Measurements from ENCODE around the gene TH. TPM values are rescaled to one million over a fixed set of nuclear protein-coding genes. Genes with fewer than 3 reads are reported as not detected.
A peak's percentile ranks its signal among the peaks of the same experiment; 100 is the strongest.
"Not testable (repeated sequence)": the region's sequence is repeated elsewhere in the genome, so short reads cannot be mapped to it uniquely, and the experiment has no call there.

Gene TH
- total RNA-seq, 1 donor from 2014 or later = not detected

DNA sequence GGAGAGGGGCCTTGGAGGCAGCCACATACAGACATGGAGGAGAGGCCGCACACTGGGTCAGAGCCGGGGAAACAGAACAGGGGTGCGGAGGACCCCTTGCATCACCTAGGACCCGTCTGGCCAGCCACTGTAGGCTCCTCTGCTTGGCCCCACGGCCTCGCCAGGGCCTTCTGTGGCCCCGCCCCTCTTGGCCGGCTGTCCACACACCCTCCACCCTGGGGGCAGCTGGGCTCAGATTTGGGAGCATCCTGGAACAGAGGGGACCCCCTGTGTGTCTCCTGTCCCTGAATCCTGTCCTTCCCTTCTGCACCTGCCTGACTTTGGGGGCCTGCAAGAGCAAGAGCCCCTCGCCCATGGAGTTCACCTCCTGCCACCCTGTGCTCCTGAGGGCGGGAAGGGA is 7.9 kb upstream of the TH start:
- no peak for DNase-seq (ENCODE audit: low read depth)

DNA sequence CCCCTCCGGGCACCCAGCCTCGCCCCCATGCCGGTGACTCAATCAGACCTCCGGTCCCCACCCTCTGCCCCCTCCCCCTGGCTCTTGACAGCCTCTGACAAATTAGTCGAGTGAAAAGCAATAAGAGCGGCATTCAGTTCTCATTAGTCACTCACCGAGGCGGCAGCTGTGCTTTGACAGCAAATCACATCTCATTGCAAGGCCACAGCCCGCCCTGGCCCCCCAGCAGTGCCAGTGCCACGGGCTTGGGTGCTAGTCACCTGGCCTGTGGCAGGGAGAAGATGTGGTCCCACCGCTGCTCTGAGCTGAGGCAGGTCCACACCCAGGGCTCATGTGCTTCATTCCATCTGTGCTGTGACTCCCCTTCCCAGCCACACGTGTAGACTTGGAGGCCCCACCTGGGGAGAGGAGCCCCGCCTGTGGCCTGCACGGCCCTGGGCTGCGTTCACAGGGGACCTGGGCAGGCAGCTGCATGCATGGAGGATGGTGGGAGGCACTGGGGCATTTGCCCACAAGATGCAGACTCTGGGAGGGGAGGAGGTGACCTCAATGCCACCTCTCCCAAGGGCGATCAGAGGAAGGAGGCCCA is 7.4 kb upstream of the TH start:
- DNase-seq (ENCODE audit: low read depth) = peak; percentile 79

DNA sequence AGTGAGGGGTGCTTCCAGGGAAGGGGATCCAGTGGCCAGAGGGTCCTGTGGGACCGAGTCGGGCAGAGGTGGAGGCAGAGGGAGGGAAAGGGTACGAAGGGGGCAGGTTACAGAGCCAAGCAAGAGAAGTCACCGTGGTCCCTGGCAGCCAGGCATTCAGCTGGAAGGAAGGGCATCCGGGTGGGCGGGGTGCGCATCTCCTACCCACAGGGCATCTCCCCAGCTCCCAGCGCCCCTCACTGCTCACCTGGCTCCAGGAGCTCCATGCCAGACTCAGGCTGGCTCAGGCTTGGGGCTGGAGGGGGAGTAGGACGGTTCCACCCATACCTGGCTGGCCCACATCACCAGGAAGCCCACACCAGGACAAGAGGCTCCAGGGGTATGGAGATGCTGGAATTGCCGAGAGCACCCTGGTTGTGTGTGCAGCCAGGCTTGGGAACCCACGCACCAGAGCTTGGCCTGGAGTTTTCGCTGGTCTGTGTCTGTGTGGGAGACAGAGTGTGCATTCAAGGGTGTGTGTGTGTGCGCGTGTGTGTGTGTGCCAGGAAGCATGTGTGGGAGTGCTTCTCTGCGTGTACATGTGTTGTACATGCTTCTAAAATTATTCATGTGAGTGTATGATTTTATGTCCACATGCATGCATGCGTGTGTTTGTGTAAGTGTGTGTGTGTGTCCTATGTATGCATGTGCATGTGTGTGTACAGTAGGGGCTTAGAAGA is 6.6 kb upstream of the TH start:
- not testable (repeated sequence) for DNase-seq (ENCODE audit: low read depth)

DNA sequence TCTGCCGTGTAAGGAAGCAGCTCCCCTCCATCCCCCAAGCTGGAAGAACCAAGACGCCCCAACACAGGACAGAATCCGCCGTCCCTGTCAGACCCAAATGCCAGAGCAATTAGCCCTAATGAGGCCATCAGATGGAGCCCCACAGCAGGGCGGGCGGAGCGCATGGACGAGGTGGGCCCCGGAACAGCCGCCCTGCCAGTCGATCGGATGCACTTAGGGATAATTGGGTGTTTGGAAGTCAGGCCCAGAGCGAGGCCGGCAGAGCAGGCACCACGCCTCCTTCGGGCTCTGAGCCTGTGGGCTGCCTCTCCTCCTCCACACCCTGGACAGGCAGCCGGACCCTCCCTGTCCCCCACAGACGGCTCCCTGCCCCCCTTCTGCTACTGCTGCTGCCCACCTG is 5.5 kb upstream of the TH start:
- no peak for DNase-seq (ENCODE audit: low read depth)

DNA sequence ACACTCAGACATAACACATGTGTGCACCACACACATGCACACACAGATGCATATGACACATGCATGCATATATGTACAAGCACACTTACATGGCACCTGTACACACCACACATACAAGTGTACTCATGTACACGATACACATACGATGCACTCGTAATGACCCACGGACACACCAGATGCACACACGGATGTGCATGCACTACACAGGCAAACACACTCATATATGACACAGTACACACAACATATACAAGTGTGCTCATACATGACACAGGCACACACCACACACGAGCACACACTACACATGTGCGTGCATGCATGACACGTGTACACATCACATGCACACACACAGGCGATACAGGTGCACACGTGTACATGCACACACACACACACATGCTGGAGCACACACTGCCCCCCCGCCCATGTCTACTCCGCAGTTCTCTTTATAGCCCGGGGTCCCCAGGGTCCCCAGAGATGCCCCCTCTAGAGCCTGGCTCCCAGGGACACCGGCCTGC is 4.8 kb upstream of the TH start:
- DNase-seq (ENCODE audit: low read depth) = no peak

DNA sequence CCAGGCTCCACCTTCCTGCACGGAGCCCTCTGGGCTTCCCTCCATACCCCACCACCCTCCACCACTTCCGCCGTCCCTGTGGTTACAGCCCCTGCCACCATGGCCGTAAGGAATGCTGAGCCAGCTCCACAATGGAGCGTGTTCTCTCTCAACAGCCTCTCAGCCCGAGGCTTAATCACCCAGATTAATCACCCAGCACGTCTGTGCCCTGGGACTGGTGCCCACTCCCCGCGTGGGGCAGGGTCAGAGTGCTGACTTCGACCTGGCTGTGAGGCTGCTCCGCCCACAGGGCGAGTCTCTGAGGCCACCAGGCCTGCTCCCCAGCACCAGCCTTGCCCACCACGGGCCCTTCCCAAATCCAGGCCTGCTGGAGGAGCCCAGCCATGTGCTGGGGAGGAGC is 4.0 kb upstream of the TH start:
- DNase-seq (ENCODE audit: low read depth) = peak; percentile 92

DNA sequence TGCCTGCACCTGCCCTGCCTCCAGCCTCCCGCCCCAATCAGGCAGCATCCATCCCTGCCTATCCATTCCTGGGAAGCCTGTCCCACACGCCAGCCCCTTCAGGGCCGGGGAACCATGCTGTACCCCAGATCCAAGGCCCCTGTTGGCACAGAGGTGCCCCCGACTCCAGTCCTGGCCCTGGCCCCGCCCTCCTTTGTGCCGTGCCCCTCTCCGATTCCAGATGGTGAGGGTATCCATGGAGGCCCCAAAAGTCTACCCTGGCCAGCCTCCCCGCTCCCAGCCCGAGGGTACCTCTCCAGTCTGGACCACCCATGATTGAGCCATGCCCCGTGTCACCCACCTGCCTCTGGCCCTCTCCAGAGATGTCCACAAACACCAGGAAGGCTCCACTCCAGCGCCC is 2.7 kb upstream of the TH start:
- DNase-seq (ENCODE audit: low read depth) = no peak

DNA sequence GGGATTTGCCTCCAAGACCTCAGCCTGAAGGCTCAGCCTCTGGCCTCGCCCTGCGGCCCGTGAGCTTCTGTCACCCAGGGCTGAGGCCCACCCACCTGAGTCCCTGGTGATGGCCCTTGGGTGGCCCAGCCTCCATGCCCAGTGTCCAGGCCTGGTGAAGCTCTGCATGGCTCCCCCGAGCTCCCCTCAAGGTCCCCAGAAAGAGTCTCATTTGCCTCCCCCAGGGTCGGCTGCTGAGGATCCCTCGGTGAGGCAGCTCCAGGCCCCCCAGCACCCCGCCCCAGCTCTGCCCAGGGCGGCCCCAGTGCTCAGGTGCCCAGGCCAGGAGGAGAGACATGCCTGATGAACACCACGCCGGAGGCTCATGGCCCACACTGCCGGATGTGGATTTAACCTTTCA is 2.1 kb upstream of the TH start:
- no peak for DNase-seq (ENCODE audit: low read depth)

DNA sequence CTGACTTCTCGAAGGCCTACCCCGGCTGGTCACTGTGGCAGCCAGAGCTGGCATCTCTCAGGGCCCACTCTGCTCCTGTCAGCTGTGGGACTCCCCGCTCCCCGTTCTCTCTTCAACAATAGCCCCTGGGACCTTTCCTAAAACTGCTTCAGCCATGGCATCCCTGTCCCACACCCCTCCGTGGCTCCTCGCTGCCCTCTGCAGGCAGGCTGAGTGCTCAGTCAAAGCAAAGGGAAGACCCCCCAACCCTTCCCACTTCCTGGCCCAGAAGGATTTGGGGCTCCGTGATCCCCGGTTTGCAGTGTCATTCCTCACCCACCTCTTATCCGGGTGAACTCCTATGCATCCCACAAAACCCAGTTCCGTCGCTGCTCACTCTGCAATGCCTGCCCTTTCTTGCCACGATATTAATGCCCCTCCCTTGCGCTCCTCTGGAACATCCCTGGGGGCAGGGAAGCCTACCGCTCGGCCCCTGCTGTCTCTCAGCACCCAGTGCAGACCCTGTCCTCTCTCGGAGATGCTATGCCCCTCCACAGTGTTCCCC is 1.6 kb upstream of the TH start:
- DNase-seq (ENCODE audit: low read depth) = no peak

DNA sequence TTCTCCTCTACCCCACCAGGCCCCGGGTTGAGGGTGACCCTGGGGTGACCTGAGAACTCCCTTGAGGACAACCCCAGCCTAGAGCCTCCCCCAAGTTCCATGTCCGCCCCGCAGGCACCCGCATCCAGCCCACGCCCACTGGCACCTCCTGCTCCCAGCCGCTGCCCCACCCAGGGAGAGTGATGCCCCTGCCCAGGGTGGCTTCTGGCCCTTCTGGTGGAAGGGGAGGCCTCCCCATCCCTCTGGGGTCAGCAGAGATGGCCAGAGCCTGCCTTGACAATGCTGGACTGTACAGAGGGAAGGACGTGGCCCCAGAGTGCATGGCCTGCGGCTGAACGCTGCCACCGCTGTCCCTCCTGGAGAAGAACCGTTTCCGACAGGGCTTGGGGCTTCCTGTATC is 1.1 kb upstream of the TH start:
- no peak for DNase-seq (ENCODE audit: low read depth)

DNA sequence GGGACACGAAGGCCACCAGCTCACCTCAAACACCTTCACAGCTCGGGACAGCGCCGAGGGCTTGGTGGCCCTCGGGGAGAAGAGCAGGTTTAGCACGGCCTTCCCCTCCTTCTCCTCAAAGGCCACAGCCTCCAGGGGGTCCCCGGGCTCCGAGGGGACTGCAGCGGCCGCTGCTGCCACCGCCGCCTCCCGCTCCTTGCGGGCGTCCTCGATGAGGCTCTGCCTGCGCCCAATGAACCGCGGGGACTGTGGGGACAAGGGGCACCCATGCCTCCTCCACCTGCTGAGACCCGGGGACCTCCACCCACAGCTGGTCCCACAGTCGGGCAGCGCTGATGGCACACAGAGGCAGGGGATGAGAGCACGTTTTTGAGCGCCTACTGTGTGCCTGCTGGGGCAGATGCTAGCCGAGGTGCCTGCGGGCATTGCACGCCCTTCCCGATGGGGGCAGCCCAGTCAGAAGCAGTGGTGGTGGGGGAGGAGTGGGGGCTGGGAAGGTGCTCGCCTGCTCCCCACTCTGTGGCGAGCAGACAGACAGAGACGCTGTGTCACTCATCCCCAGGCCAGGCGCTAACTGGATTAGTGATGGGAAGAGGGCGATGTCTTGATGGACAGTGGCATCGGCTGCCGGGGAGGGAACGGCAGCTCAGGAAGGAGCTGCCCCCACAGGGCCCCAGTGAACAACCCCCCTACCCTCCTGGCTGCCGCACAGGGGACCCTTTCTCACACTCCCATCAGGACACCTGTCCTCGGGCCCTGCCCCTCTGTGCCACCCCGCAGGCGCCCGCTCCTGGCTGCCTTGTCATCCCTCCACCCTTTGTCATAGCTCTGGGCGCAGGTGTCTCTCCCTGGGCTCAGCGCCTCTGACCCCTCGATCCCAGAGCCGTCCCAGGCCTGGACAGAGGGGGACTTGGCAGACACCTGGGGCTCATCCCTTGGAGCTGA is 1.7 kb downstream of the TH start:
- no peak for DNase-seq (ENCODE audit: low read depth)

DNA sequence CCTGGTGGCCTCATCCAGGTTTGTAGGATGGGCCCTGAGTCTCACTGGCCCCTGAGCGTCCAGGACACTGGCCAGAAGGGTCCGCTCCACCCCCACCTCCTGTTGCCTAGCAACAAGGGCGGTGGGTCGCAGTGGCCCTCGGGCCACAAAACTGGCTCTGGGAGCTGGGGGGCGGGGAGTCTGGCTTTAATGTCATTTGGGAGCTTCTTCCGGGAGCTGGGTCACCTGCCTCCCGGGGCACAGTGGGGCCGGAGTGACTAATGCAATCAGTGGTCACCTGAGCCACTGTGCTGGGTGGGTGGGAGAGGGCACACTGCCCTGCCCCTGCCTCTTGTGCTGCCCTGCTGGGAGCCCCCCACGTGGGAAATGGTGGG is 2.6 kb downstream of the TH start:
- DNase-seq (ENCODE audit: low read depth) = no peak

DNA sequence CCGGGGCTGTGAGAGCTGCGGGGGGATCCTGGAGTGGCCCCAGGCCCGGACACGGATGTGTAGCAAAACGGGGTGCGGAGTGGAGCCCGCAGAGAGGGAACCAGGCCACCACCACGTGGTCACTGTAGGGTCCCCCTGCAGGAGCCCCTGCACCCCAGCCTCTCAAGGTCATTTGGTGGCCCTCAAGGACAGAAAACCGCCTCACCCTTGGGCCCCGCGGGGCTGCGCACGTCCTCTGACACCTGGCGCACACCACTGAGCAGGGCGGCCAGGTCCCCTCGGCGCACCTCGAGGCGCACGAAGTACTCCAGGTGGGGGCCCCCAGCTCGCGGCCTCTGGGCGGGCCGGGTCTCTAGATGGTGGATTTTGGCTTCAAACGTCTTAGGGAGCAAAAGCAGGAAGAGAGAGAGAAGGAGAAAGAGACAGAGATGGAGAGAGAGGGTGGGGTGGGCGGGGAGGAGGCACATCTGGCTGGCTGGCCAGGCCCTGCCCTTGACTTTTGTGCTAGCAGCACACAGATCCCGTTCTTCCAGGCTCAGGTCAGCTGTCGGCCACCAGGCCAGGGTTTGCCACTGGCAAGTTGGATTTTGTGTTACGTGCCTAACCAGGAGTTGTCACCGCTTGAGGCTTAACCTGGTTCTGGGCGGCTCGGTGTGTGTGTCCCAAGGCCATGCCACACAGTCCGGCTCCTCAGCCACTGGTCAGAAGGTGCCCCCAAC is 3.2 kb downstream of the TH start:
- DNase-seq (ENCODE audit: low read depth) = no peak

DNA sequence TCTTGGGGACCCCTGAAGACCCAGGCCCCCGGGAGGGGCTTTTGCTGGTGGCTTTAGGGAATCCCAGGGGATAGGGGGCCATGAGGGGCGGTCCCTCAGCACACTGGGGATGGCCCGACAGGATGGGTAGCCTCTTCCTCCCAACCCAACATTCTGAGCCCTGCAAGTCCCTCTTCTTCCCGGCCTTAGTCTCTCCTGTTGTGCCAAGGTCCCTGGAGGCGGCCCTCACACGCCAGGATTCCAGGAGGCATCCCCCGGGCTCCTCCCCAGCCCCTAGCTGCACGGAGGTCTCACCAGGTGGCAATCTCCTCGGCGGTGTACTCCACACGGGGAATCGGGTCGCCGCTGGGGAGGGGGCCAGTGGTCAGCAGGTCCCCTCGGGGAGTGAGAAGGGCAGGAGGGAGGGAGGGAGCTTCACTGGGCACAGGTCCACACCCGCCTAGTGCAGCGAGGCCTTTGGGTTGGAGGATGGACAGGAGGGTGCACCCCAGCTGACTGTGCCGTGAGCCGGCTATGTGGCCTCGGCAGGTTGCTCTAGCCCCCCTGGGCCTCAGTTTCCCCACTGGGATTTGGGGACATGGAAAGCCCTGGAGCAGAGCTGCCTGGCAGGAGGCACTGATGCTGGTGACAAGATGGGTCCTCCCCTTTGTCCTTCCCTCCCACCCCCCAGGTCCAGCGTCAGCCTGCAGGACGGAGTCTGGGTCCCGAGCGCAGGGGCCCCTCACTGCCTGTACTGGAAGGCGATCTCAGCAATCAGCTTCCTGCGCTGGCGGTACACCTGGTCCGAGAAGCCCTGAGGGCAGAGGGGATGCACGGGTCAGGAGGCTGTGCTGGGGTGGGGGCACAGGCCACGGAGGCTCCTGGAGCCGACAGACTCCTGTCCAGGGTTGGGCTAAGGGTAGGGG is 4.2 kb downstream of the TH start:
- DNase-seq (ENCODE audit: low read depth) = no peak

DNA sequence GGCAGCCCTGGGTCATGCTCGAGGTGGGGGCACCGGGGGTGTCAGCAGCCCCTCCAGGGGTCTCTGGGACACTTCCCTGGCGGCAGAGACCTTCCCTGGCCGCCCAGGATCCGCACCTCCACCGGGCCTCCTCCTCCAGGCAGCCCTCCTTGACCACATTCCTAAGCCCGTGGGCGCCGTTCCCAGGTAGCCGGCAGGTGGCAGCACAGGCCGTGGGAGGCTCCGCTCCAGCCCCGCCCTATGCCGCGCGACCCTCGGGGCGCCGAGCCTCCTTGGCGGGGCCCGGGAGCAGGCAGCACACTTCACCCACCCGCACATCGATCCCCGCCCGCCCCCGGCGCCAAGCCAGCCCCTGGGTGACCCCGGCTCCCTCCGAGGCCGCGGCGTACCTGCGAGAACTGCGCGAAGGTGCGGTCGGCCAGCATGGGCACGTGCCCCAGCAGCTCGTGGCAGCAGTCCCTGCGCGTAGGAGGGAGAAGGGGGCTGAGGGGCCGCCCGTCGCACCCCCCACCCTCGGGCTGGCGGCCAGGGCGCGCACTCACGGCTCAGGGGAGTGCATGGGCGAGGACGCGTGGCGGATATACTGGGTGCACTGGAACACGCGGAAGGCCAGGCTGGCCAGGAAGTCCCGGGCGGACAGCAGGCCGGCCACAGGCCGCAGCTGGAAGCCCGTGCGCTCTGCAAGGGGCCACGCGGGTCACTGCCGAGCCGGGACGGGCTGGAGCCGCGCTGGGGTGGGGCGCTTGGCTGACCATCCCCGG is 5.3 kb downstream of the TH start:
- DNase-seq (ENCODE audit: low read depth) = no peak

DNA sequence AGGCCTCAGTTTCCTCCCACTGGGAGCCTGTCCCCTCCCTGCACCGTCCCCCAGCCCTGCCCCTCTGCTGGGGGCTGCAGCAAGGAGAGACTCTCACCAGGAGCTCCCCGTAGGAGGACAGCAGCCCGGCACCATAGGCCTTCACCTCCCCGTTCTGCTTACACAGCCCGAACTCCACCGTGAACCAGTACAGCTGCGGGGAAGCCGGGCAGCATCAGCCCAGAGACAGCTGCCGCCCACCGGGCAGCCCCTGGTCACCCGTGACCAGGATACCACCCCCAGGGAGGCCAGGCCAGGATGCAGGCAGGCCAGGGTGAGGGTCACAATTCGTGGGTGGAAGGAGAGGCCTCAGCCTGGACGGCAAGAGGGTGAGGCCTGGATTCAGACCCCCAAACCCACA is 6.0 kb downstream of the TH start:
- no peak for DNase-seq (ENCODE audit: low read depth)

DNA sequence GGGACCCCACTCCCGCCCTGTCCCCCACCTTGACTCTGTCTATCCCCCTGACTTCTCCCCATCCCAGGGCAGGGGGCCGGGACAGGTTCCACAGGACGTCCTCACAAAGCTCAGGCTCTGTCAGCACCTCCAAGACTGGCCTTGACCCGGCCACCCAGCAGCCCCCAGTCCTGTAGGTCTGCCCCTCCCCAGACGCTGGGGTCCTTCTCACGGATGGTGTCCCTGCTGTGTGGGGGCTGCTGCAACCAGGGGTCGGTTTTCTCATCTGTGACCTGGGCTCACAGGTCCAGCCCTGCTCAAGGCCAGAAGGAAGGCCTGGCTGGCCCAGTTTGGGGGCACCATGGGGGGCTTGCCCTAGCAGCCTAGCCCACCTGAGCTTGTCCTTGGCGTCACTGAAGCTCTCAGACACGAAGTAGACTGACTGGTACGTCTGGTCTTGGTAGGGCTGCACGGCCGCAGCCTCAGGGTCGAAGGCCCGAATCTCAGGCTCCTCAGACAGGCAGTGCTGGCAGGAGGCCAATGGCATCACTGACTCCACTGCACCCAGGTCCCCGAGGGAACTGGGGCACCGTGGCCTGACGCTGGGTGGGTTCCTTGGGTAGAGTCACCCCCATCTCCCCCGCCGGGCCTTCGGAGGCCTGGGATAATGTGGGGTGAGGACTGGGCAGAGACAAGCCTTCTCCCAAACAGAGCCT is 6.6 kb downstream of the TH start:
- no peak for DNase-seq (ENCODE audit: low read depth)

DNA sequence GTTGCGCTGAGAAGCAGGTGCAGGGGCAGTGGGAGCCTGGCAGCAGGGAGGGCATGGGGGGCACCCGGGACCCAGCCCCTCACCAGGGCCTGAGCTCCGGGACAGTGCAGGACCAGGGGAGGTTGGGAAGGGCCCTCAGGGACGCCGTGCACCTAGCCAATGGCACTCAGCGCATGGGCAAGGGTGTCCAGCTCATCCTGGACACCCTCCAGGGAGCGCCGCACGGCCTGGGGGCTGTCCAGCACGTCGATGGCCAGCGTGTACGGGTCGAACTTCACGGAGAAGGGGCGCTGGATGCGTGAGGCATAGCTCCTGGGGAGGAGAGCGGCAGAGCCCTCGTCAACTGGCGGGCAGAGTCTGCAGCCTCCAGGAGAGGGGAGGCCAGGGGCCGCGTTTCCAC is 7.5 kb downstream of the TH start:
- no peak for DNase-seq (ENCODE audit: low read depth)

Data from myocyte (in vitro differentiated cells).